Lung (tissue), 12 donors: ENCODE measurements around the gene ACSL1. TPM values are rescaled to one million over a fixed set of nuclear protein-coding genes. Genes with fewer than 3 reads are reported as not detected.

Experiments used
- ATAC-seq: fragments of 200-7000 bp; cut with Tn5 transposase; one replicate; pipeline ENCODE4 v1.9.1; 2020; ENCODE audit warnings: moderate number of reproducible peaks; ENCODE audit not compliant: insufficient read depth, low FRiP score
- DNase-seq, 3 donors: peaks; one replicate each; pipeline ENCODE4 v3.0.0-alpha.2; 2013 to 2017
- H3K27ac ChIP-seq, 2 donors: one replicate each; pipeline ENCODE4 v1.5.1; 2013; ENCODE audit warnings: mild to moderate bottlenecking in 2 of 2, moderate library complexity in 2 of 2, control low read depth in 1 of 2, inconsistent platforms in 1 of 2, low read depth in 1 of 2, low read length in 1 of 2
- H3K27me3 ChIP-seq, 3 donors: one replicate each; pipeline ENCODE4 v1.5.1; 2013; ENCODE audit warnings: low read length in 2 of 3; ENCODE audit not compliant: control insufficient read depth in 3 of 3, insufficient read depth in 3 of 3
- H3K36me3 ChIP-seq, 4 donors: one replicate each; pipeline ENCODE4 v1.5.1; 2013; ENCODE audit warnings: low read length in 4 of 4, mild to moderate bottlenecking in 1 of 4, moderate library complexity in 1 of 4; ENCODE audit not compliant: control insufficient read depth in 4 of 4, insufficient read depth in 4 of 4
- H3K4me1 ChIP-seq, 5 donors: one replicate each; pipeline ENCODE4 v1.5.1; 2013; ENCODE audit warnings: low read length in 5 of 5, mild to moderate bottlenecking in 2 of 5, moderate library complexity in 1 of 5; ENCODE audit not compliant: control insufficient read depth in 5 of 5, insufficient read depth in 5 of 5
- H3K4me3 ChIP-seq: one replicate; pipeline ENCODE4 v1.5.1; 2013; ENCODE audit warnings: mild to moderate bottlenecking, control low read depth, moderate library complexity
- H3K9ac ChIP-seq, 2 donors: one replicate each; pipeline ENCODE4 v1.5.1; 2013; ENCODE audit warnings: low read length in 2 of 2, control low read depth in 1 of 2; ENCODE audit not compliant: insufficient read depth in 1 of 2
- H3K9me3 ChIP-seq, 4 donors: one replicate each; pipeline ENCODE4 v1.5.1; 2013; ENCODE audit warnings: low read length in 3 of 4, mild to moderate bottlenecking in 1 of 4, moderate library complexity in 1 of 4; ENCODE audit not compliant: control insufficient read depth in 4 of 4, insufficient read depth in 3 of 4
- WGBS, 2 donors: extraction: QIAGEN DNeasy Blood & Tissue Kit; methylation state at CpG; one replicate each; pipeline ENCODE4 v1.1.7; 2013; 5-methylcytosine and 5-hydroxymethylcytosine counted together
- polyA plus RNA-seq, 2 donors: library from polyadenylated mRNA; stranded (reverse); fragments of 200-250 nt; gene quantifications; one replicate each; pipeline ENCODE4 v1.2.1, GENCODE V29; 2013
- total RNA-seq, 2 donors: library from RNA; depleted of rRNA in 1 of 2; stranded (reverse); fragments of >200 nt in 1 of 2; gene quantifications; one replicate each; pipeline ENCODE4 v1.2.1, GENCODE V29; 2014 to 2021
- TF ChIP-seq, protein P1 (sequence below): IDR thresholded peaks from 2 replicates; pipeline ENCODE4 v1.5.1; 2012; ENCODE audit warnings: mild to moderate bottlenecking; ENCODE audit errors: control extremely low read depth, extremely low read depth
- donor health status: control.
- donor health status: control.
- donor health status: Bipolar disorder and iron deficiency.
- donor health status: healthy.
- donor health status: DM: yes; HTN: yes; CAD: no.

ACSL1 gene
- total and polyA plus RNA-seq, 4 donors: 89.5 to 731 (median 188) TPM

DNA sequence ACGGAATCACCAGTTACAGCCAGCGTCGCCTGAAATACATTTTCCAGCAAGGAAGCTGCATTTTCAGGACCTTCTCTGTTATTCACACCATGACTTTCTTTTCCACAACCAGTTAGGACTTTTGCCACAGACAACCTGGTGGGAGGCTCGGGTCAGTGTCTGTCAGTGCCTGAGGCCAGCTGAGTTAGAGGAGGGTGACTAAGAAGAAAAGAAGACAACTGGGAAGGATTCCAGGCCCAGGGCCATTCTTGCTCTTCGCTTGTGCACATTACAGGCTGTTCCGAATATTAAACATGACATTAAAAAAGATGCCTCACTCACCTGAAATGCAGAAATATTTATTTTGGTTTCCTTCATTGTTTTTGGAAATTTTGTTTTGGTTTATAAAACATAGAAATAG is 70.5 kb downstream of the ACSL1 start:
- H3K27ac ChIP-seq: peak overlapping the region in 1 of 2 donors; percentile 37
- no peak overlapping the region for H3K4me3 ChIP-seq
- TF ChIP-seq, protein P1, sequence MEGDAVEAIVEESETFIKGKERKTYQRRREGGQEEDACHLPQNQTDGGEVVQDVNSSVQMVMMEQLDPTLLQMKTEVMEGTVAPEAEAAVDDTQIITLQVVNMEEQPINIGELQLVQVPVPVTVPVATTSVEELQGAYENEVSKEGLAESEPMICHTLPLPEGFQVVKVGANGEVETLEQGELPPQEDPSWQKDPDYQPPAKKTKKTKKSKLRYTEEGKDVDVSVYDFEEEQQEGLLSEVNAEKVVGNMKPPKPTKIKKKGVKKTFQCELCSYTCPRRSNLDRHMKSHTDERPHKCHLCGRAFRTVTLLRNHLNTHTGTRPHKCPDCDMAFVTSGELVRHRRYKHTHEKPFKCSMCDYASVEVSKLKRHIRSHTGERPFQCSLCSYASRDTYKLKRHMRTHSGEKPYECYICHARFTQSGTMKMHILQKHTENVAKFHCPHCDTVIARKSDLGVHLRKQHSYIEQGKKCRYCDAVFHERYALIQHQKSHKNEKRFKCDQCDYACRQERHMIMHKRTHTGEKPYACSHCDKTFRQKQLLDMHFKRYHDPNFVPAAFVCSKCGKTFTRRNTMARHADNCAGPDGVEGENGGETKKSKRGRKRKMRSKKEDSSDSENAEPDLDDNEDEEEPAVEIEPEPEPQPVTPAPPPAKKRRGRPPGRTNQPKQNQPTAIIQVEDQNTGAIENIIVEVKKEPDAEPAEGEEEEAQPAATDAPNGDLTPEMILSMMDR: no peak
- H3K9me3 ChIP-seq: no peaks in the 10 kb centered on the region
- WGBS, 2 donors: 94 to 99% methylated on average over 6 of the region's 6 CpGs
- ATAC-seq (no peak), DNase-seq (no peak)
- no peaks in the 10 kb centered on the region for H3K27me3 ChIP-seq
- peaks cover 0 to 7% (median 0%) of the 10 kb centered on the region in 5 donors for H3K4me1 ChIP-seq
- H3K36me3 ChIP-seq: peaks cover 0 to 13% (median 6%) of the 10 kb centered on the region in 4 donors
- H3K9ac ChIP-seq: no peak overlapping the region

DNA sequence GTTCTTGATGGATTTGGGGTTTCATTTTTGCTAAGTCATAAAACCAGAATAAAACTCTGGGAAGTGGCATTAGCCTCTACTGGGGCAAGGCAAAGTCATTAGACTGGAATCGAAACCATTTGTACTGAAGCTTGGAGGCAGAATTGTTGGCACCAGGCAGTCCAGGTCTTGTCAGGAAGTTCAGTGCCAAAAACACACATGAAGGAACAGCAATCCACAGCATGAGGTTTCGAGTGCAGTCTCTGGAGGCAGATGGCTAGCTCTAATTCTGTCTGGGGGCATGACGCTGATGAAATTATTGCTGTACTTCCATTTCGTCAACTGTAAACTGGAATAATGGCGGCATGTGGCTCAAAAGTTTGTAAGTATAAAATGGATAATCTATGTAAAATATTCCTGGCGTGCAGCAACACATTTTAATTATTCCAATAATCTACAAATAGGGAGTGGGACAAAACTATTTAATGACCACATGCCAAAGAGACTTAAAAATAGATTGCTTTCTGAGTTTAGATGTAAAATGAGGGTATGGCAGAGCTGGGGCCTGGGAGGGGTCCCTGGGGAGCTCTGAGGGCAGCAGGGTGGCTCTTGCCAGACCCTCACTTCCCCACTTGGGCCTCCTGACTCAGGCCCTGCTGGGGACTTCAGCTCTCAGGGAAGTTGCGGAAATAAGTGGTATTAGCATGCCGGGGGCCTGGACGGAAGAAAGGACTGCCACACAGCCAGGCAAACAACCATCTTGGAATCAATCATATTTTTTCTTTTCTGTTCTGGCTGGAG is 73.1 kb downstream of the ACSL1 start:
- H3K9ac ChIP-seq: no peak overlapping the region
- WGBS, 2 donors: 79 to 94% methylated on average over 9 of the region's 9 CpGs
- TF ChIP-seq, protein P1: no peak
- H3K4me1 ChIP-seq: peaks cover 0 to 11% (median 6%) of the 10 kb centered on the region in 5 donors
- H3K36me3 ChIP-seq: peaks cover 0 to 12% (median 4%) of the 10 kb centered on the region in 4 donors
- H3K27me3 ChIP-seq: no peaks in the 10 kb centered on the region
- DNase-seq (no peak), ATAC-seq (no peak)
- H3K9me3 ChIP-seq: no peaks in the 10 kb centered on the region
- H3K4me3 ChIP-seq: no peak overlapping the region
- peak overlapping the region in 1 of 2 donors; percentile 24 for H3K27ac ChIP-seq

DNA sequence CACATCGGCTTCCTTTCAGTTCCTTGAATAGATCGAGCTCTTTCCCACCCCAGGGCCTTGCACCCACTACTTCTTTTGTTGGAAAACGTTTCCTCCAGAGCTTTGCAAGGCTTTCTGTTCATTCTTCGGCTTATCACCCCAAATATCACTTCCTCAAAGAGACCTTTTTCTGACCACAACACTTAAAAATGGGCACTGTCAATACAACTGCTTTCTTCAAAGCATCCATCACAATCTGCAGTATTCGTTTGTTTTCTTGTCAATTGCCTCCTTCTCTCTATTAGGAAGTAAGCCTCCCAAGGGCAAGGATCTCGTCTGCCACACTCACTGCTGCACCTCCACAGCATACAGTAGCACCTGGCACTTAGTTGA is 74.2 kb downstream of the ACSL1 start:
- TF ChIP-seq, protein P1: no peak
- H3K36me3 ChIP-seq: peaks cover 0 to 6% (median 0%) of the 10 kb centered on the region in 4 donors
- no peak for ATAC-seq
- 26 to 47% methylated on average over 6 of the region's 6 CpGs for WGBS, 2 donors
- no peaks in the 10 kb centered on the region for H3K27me3 ChIP-seq
- no peak overlapping the region for H3K9ac ChIP-seq
- H3K27ac ChIP-seq: no peak overlapping the region
- no peak overlapping the region for H3K4me3 ChIP-seq
- peaks cover 2 to 13% (median 12%) of the 10 kb centered on the region in 5 donors for H3K4me1 ChIP-seq
- H3K9me3 ChIP-seq: no peaks in the 10 kb centered on the region
- DNase-seq: no peak
